HepG2 (cell line): ENCODE results near the gene BCL2L11. TPM values are rescaled to one million over a fixed set of nuclear protein-coding genes. Genes with fewer than 3 reads are reported as not detected.
A peak's percentile ranks its signal among the peaks of the same experiment; 100 is the strongest.

ENCODE experiments used
- ARNT ChIP-seq: fragments of 450-650 bp; IDR thresholded peaks from 2 replicates; pipeline ENCODE4 v1.6.1; 2017
- ARNT2 ChIP-seq: sonication (generic); formaldehyde crosslinking; IDR thresholded peaks from 2 replicates; pipeline ENCODE4 v1.8.0; 2022; ENCODE audit warnings: mild to moderate bottlenecking, low read depth, missing genetic modification reagents, moderate library complexity
- HNRNPK ChIP-seq: fragments of 200-400 bp; formaldehyde crosslinking; IDR thresholded peaks from 2 replicates; pipeline ENCODE4 v1.6.1; 2018; ENCODE audit warnings: low read length, low read depth, moderate library complexity, mild to moderate bottlenecking; ENCODE audit not compliant: poor library complexity, severe bottlenecking
- HOXD1 ChIP-seq: sonication (generic); formaldehyde crosslinking; IDR thresholded peaks from 2 replicates; pipeline ENCODE4 v1.5.0; 2020; ENCODE audit warnings: missing genetic modification reagents
- IRX3 ChIP-seq: sonication (generic); formaldehyde crosslinking; IDR thresholded peaks from 2 replicates; pipeline ENCODE4 v1.8.1; 2023; ENCODE audit warnings: mild to moderate bottlenecking, low read depth, missing genetic modification reagents, borderline replicate concordance
- PITX1 ChIP-seq: sonication (generic); formaldehyde crosslinking; IDR thresholded peaks from 2 replicates; pipeline ENCODE4 v1.5.1; 2020; ENCODE audit warnings: mild to moderate bottlenecking, missing genetic modification reagents
- SP1 ChIP-seq, 2 experiments: fragments of 450-650 bp in 1 of 2; sonication (generic) in 1 of 2; formaldehyde crosslinking in 1 of 2; IDR thresholded peaks; 2 replicates each; pipeline versions ENCODE4 v1.4.0 to v1.6.1; 2016 to 2020; ENCODE audit warnings: missing genetic modification reagents in 1 of 2
- SP140L ChIP-seq: sonication (generic); formaldehyde crosslinking; IDR thresholded peaks from 2 replicates; pipeline ENCODE4 v1.4.0; 2020; ENCODE audit warnings: missing genetic modification reagents, borderline replicate concordance
- polyA plus RNA-seq, 8 experiments: library from polyadenylated mRNA; depleted of rRNA in 3 of 8; stranded (reverse) in 7 of 8; unstranded in 1 of 8; fragments of >200 nt; fragmentation: Illumina TruSeq in 4 of 8; extraction: Trizol in 4 of 8; gene quantifications; 2 replicates each; pipeline versions ENCODE4 v1.2.1 to v1.2.3, GENCODE V29; 2011 to 2016; ENCODE audit warnings: low read depth in 4 of 8, missing spikeins in 1 of 8, mixed read lengths in 1 of 8; ENCODE audit not compliant: insufficient read depth in 1 of 8
- total RNA-seq, 5 experiments: library from RNA; depleted of rRNA; stranded (reverse); fragments of >200 nt; fragmentation: Illumina TruSeq; extraction: Trizol; gene quantifications; 2 replicates each; pipeline ENCODE4 v1.2.3, GENCODE V29; 2016; ENCODE audit warnings: low read depth in 1 of 5
- TF ChIP-seq, protein P1 (sequence below): sonication (generic); formaldehyde crosslinking; IDR thresholded peaks from 2 replicates; pipeline ENCODE4 v1.8.1; 2022; ENCODE audit warnings: low read depth, mild to moderate bottlenecking, missing genetic modification reagents

Gene BCL2L11
- total and polyA plus RNA-seq, 2 of the 13 experiments (the other 11 are each of a cell fraction or from before 2014, with no cell fraction given): 6.1 to 9.7 TPM

DNA sequence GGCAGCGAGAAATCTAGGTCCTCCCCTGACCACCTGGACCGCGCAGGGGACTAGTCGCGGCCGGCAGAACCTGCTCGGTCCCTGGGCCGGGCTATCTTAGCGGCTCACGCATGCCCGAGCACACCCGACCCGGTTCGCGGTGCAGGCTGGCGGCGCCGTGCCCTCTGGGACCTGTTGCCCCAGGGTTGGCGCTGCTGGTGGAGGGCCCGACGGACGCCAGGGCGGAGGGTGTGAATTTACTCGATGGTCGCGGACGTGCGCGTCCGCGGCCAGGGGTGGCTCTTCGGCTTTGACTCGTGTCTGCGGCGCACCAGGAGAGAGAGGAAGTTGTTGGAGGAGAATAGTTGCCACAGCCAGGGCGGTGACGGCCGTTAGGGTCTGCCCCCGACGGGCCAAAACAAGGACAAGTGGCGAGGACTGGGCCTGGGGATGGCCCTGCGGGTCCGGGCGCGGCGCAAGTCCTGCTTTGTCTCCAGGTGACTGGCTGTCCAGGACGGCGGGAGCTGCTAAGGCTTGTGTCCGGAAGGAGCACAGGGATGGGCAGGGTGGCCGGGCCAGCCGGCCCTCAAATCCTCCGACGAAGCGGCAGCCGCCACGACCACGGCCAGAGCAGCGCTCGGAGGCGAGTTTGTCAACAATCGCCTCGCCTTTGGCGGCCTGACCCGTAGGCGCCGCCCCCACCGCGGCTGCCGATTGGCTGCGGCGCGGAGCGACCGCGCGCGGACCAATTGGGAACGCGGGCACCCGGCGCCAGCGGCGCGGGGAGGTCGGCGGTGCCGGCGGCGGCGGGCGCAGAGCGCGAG lies 1.3 kb downstream of the BCL2L11 start (continued):
- TF ChIP-seq, protein P1, sequence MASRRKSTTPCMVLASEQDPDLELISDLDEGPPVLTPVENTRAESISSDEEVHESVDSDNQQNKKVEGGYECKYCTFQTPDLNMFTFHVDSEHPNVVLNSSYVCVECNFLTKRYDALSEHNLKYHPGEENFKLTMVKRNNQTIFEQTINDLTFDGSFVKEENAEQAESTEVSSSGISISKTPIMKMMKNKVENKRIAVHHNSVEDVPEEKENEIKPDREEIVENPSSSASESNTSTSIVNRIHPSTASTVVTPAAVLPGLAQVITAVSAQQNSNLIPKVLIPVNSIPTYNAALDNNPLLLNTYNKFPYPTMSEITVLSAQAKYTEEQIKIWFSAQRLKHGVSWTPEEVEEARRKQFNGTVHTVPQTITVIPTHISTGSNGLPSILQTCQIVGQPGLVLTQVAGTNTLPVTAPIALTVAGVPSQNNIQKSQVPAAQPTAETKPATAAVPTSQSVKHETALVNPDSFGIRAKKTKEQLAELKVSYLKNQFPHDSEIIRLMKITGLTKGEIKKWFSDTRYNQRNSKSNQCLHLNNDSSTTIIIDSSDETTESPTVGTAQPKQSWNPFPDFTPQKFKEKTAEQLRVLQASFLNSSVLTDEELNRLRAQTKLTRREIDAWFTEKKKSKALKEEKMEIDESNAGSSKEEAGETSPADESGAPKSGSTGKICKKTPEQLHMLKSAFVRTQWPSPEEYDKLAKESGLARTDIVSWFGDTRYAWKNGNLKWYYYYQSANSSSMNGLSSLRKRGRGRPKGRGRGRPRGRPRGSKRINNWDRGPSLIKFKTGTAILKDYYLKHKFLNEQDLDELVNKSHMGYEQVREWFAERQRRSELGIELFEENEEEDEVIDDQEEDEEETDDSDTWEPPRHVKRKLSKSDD: 0 out of 2 replicates have a peak, but pooled peaks have one; percentile 30
- no peak for TF ChIP-seq ARNT
- TF ChIP-seq HNRNPK: no peak
- TF ChIP-seq ARNT2 (CRISPR knock-in tag): peak; percentile 87
- peak; percentile 47; the same call in 1 of the 2 replicates for TF ChIP-seq HOXD1 (CRISPR knock-in tag)
- 0 out of 2 replicates have a peak, but pooled peaks have one; percentile 64 for TF ChIP-seq IRX3 (CRISPR knock-in tag)
- 0 out of 2 replicates have a peak, but pooled peaks have one; percentile 44 for TF ChIP-seq PITX1 (CRISPR knock-in tag)
- 0 out of 2 replicates have a peak, but pooled peaks have one; percentile 20 for TF ChIP-seq SP140L (CRISPR knock-in tag)
- TF ChIP-seq SP1 (IDR thresholded peaks at IDR 0.05): no peak
- peak; percentile 54; the same call in 1 of the 2 replicates for TF ChIP-seq SP1 (CRISPR knock-in tag; IDR thresholded peaks at IDR 0.05)
